Measurements from ENCODE around the gene CGB7. TPM values are rescaled to one million over a fixed set of nuclear protein-coding genes. Genes with fewer than 3 reads are reported as not detected.
"Not testable (repeated sequence)": the region's sequence is repeated elsewhere in the genome, so short reads cannot be mapped to it uniquely, and the experiment has no call there.

The CGB7 gene
- total and polyA plus RNA-seq, 4 experiments from 2014 or later, result not detected

DNA sequence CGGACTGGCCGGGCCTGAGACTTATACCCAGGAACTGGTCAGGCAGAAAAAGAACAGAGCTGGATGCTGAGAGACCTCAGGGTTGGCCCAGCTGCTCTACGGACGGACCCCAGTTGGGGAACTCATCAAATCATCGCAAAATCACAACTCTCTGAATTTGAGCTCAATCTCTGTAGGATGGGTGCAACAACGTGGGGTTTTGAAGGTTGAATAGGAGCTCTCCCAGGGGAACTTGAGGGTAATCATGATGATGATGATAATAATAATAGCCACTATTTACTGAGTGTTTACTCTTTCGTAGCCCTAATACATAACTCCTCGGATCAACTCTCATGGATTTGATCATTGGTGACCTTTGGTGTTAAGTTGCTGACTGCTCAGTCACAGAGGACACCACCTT is 27.2 kb downstream of the CGB7 start:
- POLR2A ChIA-PET (ENCODE audit: partially characterized antibody); H3K27ac ChIP-seq (ENCODE audit: low read depth, low read length): not testable (repeated sequence)

DNA sequence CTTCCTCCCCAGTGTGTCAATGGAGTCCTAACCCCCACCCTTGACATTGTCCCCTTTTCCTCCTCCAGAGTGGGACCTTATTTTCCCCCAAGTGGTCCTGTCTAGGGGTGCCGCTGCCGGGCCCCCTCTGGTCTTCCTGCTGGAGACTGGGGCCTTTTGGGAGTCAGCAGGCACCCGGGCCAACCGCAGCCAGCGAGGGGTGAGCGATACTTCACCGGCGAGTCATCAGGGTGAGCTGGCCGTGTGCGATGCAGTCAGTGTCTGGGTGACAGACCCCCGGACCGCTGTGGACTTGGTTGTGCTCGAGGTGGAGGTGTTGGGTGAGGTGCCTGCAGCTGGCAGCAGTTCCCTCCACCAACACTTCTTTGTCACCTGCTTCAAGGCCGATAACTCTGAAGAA is 27.8 kb downstream of the CGB7 start:
- H3K36me3 ChIP-seq (ENCODE audit: insufficient read depth, low read length); H3K9me3 Mint-ChIP-seq; H3K4me3 ChIP-seq (ENCODE audit: low read length in 2 of 2); POLR2A ChIA-PET (ENCODE audit: partially characterized antibody); H3K4me1 ChIP-seq (ENCODE audit: insufficient read depth, low read length); H3K27ac Mint-ChIP-seq; H3K4me1 Mint-ChIP-seq; CTCF ChIA-PET (ENCODE audit: partially characterized antibody); H3K9me3 ChIP-seq (ENCODE audit: control insufficient read depth in 1 of 2, low read length in 2 of 2); intact Hi-C loops (cut with micrococcal nuclease); DNase-seq; H3K4me3 Mint-ChIP-seq; H3K27me3 ChIP-seq (ENCODE audit: insufficient read depth, low read length); H3K27ac ChIP-seq (ENCODE audit: low read depth, low read length); H3K27me3 Mint-ChIP-seq; H3K36me3 Mint-ChIP-seq: not testable (repeated sequence)

More for the DNA sequence above, 27.2 kb downstream of the CGB7 start:
- H3K9me3 ChIP-seq (ENCODE audit: control insufficient read depth in 1 of 2, low read length in 2 of 2); H3K36me3 Mint-ChIP-seq; H3K9me3 Mint-ChIP-seq; CTCF ChIA-PET (ENCODE audit: partially characterized antibody); H3K27me3 Mint-ChIP-seq; H3K36me3 ChIP-seq (ENCODE audit: insufficient read depth, low read length); H3K4me3 ChIP-seq (ENCODE audit: low read length in 2 of 2); DNase-seq; H3K27me3 ChIP-seq (ENCODE audit: insufficient read depth, low read length); H3K4me1 Mint-ChIP-seq; intact Hi-C loops (cut with micrococcal nuclease); H3K4me3 Mint-ChIP-seq; H3K4me1 ChIP-seq (ENCODE audit: insufficient read depth, low read length); H3K27ac Mint-ChIP-seq: not testable (repeated sequence)

DNA sequence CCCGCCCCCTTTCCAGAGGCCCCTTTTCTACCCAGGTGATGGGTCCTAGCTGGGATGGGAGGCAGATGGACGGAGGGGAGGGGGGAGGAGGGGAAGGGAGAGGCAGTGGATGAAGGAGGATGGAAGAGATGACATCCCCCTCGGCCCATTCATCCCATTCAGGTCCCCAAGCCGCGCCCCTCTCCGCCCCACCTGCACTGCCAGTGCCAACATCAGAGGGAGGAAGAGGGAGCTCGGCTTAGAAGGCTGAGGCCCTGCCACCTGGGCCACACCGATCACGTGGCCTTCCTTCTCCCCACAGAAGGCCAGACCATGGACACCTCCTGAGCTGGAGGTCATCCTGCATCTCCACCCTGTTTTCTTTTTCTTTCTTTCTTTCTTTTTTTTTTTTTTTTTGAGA is 28.9 kb downstream of the CGB7 start:
- H3K9me3 ChIP-seq (ENCODE audit: control insufficient read depth in 1 of 2, low read length in 2 of 2); H3K4me1 ChIP-seq (ENCODE audit: insufficient read depth, low read length); H3K4me3 Mint-ChIP-seq; H3K9me3 Mint-ChIP-seq; H3K36me3 ChIP-seq (ENCODE audit: insufficient read depth, low read length); H3K27me3 Mint-ChIP-seq; H3K4me3 ChIP-seq (ENCODE audit: low read length in 2 of 2); H3K27ac ChIP-seq (ENCODE audit: low read depth, low read length); POLR2A ChIA-PET (ENCODE audit: partially characterized antibody); DNase-seq; H3K4me1 Mint-ChIP-seq; H3K27me3 ChIP-seq (ENCODE audit: insufficient read depth, low read length); H3K36me3 Mint-ChIP-seq; intact Hi-C loops (cut with micrococcal nuclease); H3K27ac Mint-ChIP-seq; CTCF ChIA-PET (ENCODE audit: partially characterized antibody): not testable (repeated sequence)

DNA sequence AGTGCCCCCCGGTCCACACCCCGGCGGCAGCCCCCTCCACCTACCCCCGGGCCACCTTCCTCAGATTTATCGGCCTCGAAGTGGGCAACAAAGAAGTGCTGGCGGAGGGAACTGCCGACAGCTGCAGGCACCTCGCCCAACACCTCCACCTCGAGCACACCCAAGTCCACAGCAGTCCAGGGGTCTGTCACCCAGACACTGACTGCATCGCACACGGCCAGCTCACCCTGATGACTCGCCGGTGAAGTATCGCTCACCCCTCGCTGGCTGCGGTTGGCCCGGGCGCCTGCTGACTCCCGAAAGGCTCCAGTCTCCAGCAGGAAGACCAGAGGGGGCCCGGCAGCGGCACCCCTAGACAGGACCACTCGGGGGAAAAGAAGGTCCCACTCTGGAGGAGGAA is 31.9 kb downstream of the CGB7 start:
- POLR2A ChIA-PET (ENCODE audit: partially characterized antibody), result not testable (repeated sequence)
- H3K4me1 Mint-ChIP-seq, result peaks cover 6 to 10% (median 9%) of the 10 kb centered on the region in 4 donors

DNA sequence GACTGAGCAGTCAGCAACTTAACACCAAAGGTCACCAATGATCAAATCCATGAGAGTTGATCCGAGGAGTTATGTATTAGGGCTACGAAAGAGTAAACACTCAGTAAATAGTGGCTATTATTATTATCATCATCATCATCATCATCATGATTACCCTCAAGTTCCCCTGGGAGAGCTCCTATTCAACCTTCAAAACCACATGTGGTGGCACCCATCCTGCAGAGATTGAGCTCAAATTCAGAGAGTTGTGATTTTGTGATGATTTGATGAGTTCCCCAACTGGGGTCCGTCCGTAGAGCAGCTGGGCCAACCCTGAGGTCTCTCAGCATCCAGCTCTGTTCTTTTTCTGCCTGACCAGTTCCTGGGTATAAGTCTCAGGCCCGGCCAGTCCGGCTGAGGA is 32.5 kb downstream of the CGB7 start:
- H3K27ac ChIP-seq (ENCODE audit: low read depth, low read length); DNase-seq; H3K27me3 ChIP-seq (ENCODE audit: insufficient read depth, low read length); H3K27ac Mint-ChIP-seq; CTCF ChIA-PET (ENCODE audit: partially characterized antibody); H3K36me3 ChIP-seq (ENCODE audit: insufficient read depth, low read length); POLR2A ChIA-PET (ENCODE audit: partially characterized antibody); H3K4me3 ChIP-seq (ENCODE audit: low read length in 2 of 2); H3K27me3 Mint-ChIP-seq; H3K9me3 Mint-ChIP-seq; H3K36me3 Mint-ChIP-seq; intact Hi-C loops (cut with micrococcal nuclease); H3K9me3 ChIP-seq (ENCODE audit: control insufficient read depth in 1 of 2, low read length in 2 of 2); H3K4me3 Mint-ChIP-seq: not testable (repeated sequence)
- peaks cover 12% of the 10 kb centered on the region for H3K4me1 ChIP-seq (ENCODE audit: insufficient read depth, low read length)
- H3K4me1 Mint-ChIP-seq, result peaks cover 9 to 15% (median 12%) of the 10 kb centered on the region in 4 donors

More for the DNA sequence above, 31.9 kb downstream of the CGB7 start:
- DNase-seq; H3K36me3 ChIP-seq (ENCODE audit: insufficient read depth, low read length); H3K27ac Mint-ChIP-seq; H3K27ac ChIP-seq (ENCODE audit: low read depth, low read length); H3K27me3 ChIP-seq (ENCODE audit: insufficient read depth, low read length); H3K9me3 ChIP-seq (ENCODE audit: control insufficient read depth in 1 of 2, low read length in 2 of 2); H3K36me3 Mint-ChIP-seq; H3K4me3 Mint-ChIP-seq; H3K4me1 ChIP-seq (ENCODE audit: insufficient read depth, low read length); H3K27me3 Mint-ChIP-seq; intact Hi-C loops (cut with micrococcal nuclease); CTCF ChIA-PET (ENCODE audit: partially characterized antibody); H3K9me3 Mint-ChIP-seq; H3K4me3 ChIP-seq (ENCODE audit: low read length in 2 of 2): not testable (repeated sequence)

DNA sequence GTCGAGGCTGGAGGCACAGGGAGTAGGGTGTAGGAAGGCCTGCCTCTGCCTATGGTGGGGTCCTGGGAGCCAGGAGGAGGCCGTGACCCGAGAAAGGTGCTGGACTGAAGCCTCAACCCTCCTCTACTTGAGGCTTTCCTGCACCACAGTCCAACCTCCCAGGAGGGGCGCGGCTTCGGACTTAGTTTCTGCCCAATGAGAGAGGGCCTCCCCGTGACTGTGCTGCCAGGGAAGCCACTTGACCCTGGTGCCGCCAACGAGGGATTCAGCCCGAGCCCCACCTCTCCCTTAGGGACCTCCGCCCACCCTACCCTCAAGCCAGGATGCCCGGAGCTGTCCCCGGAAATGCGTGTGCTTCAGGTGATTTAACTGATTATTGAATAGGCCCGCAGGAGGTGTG is 33.3 kb downstream of the CGB7 start, which contains the start of gene CGB3:
CGB3 (minus strand) TSS at position 101 of the 400 bp plus-strand sequence. CDS start 362 bp downstream, outside the sequence.
- H3K27ac Mint-ChIP-seq; H3K36me3 ChIP-seq (ENCODE audit: insufficient read depth, low read length); H3K36me3 Mint-ChIP-seq; CTCF ChIA-PET (ENCODE audit: partially characterized antibody); POLR2A ChIA-PET (ENCODE audit: partially characterized antibody); DNase-seq; H3K4me3 ChIP-seq (ENCODE audit: low read length in 2 of 2); H3K9me3 Mint-ChIP-seq; H3K4me3 Mint-ChIP-seq; H3K27me3 Mint-ChIP-seq; H3K27me3 ChIP-seq (ENCODE audit: insufficient read depth, low read length); H3K27ac ChIP-seq (ENCODE audit: low read depth, low read length); intact Hi-C loops (cut with micrococcal nuclease); H3K9me3 ChIP-seq (ENCODE audit: control insufficient read depth in 1 of 2, low read length in 2 of 2): not testable (repeated sequence)
- peaks cover 10 to 23% (median 17%) of the 10 kb centered on the region in 4 donors for H3K4me1 Mint-ChIP-seq
- peaks cover 15% of the 10 kb centered on the region for H3K4me1 ChIP-seq (ENCODE audit: insufficient read depth, low read length)

DNA sequence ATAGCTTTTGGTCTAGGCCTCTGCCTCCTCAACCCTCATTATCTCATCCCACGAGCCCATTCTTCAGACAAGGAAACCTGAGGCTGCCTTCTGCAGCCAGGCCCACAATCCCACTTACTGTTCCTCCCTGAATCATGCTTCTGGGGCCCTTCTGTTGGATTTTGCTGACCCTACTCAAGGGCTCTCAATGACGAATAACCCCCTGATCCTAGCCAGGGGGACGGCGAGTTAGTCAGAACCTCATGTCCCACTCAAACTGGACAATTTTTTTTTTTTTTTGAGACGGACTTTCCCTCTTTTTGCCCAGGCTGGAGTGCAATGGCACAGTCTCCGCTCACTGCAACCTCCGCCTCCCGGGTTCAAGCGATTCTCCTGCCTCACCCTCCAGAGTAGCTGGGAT is 35.4 kb downstream of the CGB7 start:
- Mint-ChIP-seq H3K4me3 (no peak overlapping the region), H3K27me3 (peaks cover 0 to 3% of the 10 kb centered on the region in 2 donors), H3K9me3 (no peaks in the 10 kb centered on the region), H3K27ac (peak overlapping the region in 1 of 7 donors; percentile 2), H3K36me3 (peaks cover 0 to 2% of the 10 kb centered on the region in 2 donors), H3K4me1 (peaks cover 15 to 37% (median 25%) of the 10 kb centered on the region in 4 donors)
- Histone ChIP-seq H3K9me3 (ENCODE audit: control insufficient read depth in 1 of 2, low read length in 2 of 2) (no peaks in the 10 kb centered on the region), H3K27me3 (ENCODE audit: insufficient read depth, low read length) (no peaks in the 10 kb centered on the region), H3K36me3 (ENCODE audit: insufficient read depth, low read length) (no peaks in the 10 kb centered on the region), H3K27ac (ENCODE audit: low read depth, low read length) (no peak overlapping the region), H3K4me3 (ENCODE audit: low read length in 2 of 2) (no peak overlapping the region), H3K4me1 (ENCODE audit: insufficient read depth, low read length) (peaks cover 24% of the 10 kb centered on the region)
- ChIA-PET CTCF (ENCODE audit: partially characterized antibody) (no interaction called here), POLR2A (ENCODE audit: partially characterized antibody) (no interaction called here)
- no peak for DNase-seq
- intact Hi-C loops (cut with micrococcal nuclease), result no loop called here

Measured in CD4-positive, alpha-beta memory T cell (primary cell).